A549 (cell line): Measurements from ENCODE around the gene XPO4. TPM values are rescaled to one million over a fixed set of nuclear protein-coding genes. Genes with fewer than 3 reads are reported as not detected.

Experiments used
- ATAC-seq, 2 experiments: fragments of 200-7000 bp in 1 of 2; fragments of >200 bp in 1 of 2; cut with Nextera tagmentation in 1 of 2; cut with Tn5 transposase in 1 of 2; 3 replicates each; pipeline versions ENCODE4 v1.8.0 to v1.9.1; 2018 to 2020; ENCODE audit warnings: mild to moderate bottlenecking in 1 of 2, moderate library complexity in 1 of 2
- CTCF ChIA-PET: fragments of 300-600 bp; sonication (Branson Sonifier 250); formaldehyde crosslinking; extraction: SDS; loops from one replicate; lab custom pipeline; 2021; ENCODE audit warnings: antibody characterized with exemption, inconsistent platforms; lab: Yijun Ruan, JAX
- POLR2A ChIA-PET: fragments of 350-600 bp; formaldehyde crosslinking; extraction: SDS; loops from one replicate; lab custom pipeline; 2021; ENCODE audit warnings: antibody characterized with exemption, inconsistent platforms; lab: Yijun Ruan, JAX
- DNase-seq, 2 experiments: peaks; one replicate each; pipeline versions ENCODE4 v3.0.0 to v3.0.0-alpha.2; 2011 to 2016; ENCODE audit warnings: low read depth in 1 of 2, low spot score in 1 of 2
- FAIRE-seq: peaks from 2 replicates; lab custom pipeline; 2011; peaks lifted over from hg19 to GRCh38; lab: Jason Lieb, UNC
- H3K27ac ChIP-seq, 2 experiments: fragments of >200 bp; sonication (Bioruptor Twin); formaldehyde crosslinking; 3 replicates each; pipeline ENCODE4 v1.5.1; 2016 to 2017
- H3K4me1 ChIP-seq: fragments of >200 bp; sonication (Bioruptor Twin); formaldehyde crosslinking; 3 replicates; pipeline ENCODE4 v1.6.1; 2016
- H3K4me2 ChIP-seq: fragments of >200 bp; sonication (Bioruptor Twin); formaldehyde crosslinking; 3 replicates; pipeline ENCODE4 v1.6.1; 2016
- H3K4me3 ChIP-seq: fragments of >200 bp; sonication (Bioruptor Twin); formaldehyde crosslinking; 3 replicates; pipeline ENCODE4 v1.5.1; 2016
- H3K9me3 ChIP-seq: fragments of >200 bp; sonication (Bioruptor Twin); formaldehyde crosslinking; 3 replicates; pipeline ENCODE4 v1.6.1; 2016
- BCL3 ChIP-seq: fragments of >200 bp; sonication (Bioruptor Twin); formaldehyde crosslinking; IDR thresholded peaks from 3 replicates; pipeline ENCODE4 v1.6.1; 2016
- BHLHE40 ChIP-seq: IDR thresholded peaks from 2 replicates; pipeline ENCODE4 v1.6.1; 2012; ENCODE audit warnings: low read depth, low read length, inconsistent platforms
- CBX8 ChIP-seq: fragments of 200-600 bp; sonication (generic); IDR thresholded peaks from 2 replicates; pipeline ENCODE4 v1.6.1; 2016
- CHD2 ChIP-seq: fragments of 150-350 bp; IDR thresholded peaks from 2 replicates; pipeline ENCODE4 v1.6.1; 2014; ENCODE audit warnings: low read length; ENCODE audit not compliant: partially characterized antibody
- CTCF ChIP-seq: fragments of >200 bp; sonication (Bioruptor Twin); formaldehyde crosslinking; IDR thresholded peaks from 3 replicates; pipeline ENCODE4 v1.5.1; 2016
- EHMT2 ChIP-seq: fragments of 200-600 bp; sonication (generic); IDR thresholded peaks from 2 replicates; pipeline ENCODE4 v1.6.1; 2016; ENCODE audit warnings: antibody characterized with exemption, low read depth, mild to moderate bottlenecking, moderate library complexity
- ELK1 ChIP-seq: fragments of 150-350 bp; IDR thresholded peaks from 2 replicates; pipeline ENCODE4 v1.6.1; 2014; ENCODE audit warnings: low read depth, mild to moderate bottlenecking, low read length
- ESRRA ChIP-seq: fragments of 150-350 bp; IDR thresholded peaks from 2 replicates; pipeline ENCODE4 v1.6.1; 2014; ENCODE audit warnings: mild to moderate bottlenecking, low read length, borderline replicate concordance
- FOSL2 ChIP-seq, 2 experiments: fragments of 450-650 bp in 1 of 2; fragments of >200 bp in 1 of 2; sonication (Bioruptor Twin) in 1 of 2; formaldehyde crosslinking; IDR thresholded peaks; 2 replicates each; pipeline versions ENCODE4 v1.5.0 to v1.6.1; 2016 to 2020; ENCODE audit warnings: mild to moderate bottlenecking in 1 of 2, moderate library complexity in 1 of 2
- GATA3 ChIP-seq: IDR thresholded peaks from 2 replicates; pipeline ENCODE4 v1.6.1; 2012; ENCODE audit warnings: borderline replicate concordance
- HES2 ChIP-seq: fragments of >200 bp; sonication (Bioruptor Twin); formaldehyde crosslinking; IDR thresholded peaks from 2 replicates; pipeline ENCODE4 v1.6.1; 2016
- HEYL ChIP-seq: fragments of 250-450 bp; sonication (Bioruptor Pico); IDR thresholded peaks from 2 replicates; pipeline ENCODE4 v1.8.0; 2021; ENCODE audit warnings: mild to moderate bottlenecking, moderate library complexity
- JUN ChIP-seq, 2 experiments: fragments of >200 bp; sonication (Bioruptor Twin); formaldehyde crosslinking; IDR thresholded peaks; 2 replicates in 1 of 2; 3 replicates in 1 of 2; pipeline ENCODE4 v1.6.1; 2016 to 2017
- KDM1A ChIP-seq: fragments of 200-600 bp; sonication (generic); IDR thresholded peaks from 2 replicates; pipeline ENCODE4 v1.6.1; 2016; ENCODE audit warnings: low read depth, mild to moderate bottlenecking
- MAX ChIP-seq: IDR thresholded peaks from 2 replicates; pipeline ENCODE4 v1.6.1; 2012
- MAZ ChIP-seq: fragments of 150-350 bp; IDR thresholded peaks from 2 replicates; pipeline ENCODE4 v1.6.1; 2014; ENCODE audit warnings: antibody characterized with exemption, low read depth, low read length, borderline replicate concordance
- PBX3 ChIP-seq: IDR thresholded peaks from 2 replicates; pipeline ENCODE4 v1.6.1; 2012
- RAD21 ChIP-seq, 2 experiments: fragments of >200 bp in 1 of 2; sonication (Bioruptor Twin) in 1 of 2; formaldehyde crosslinking in 1 of 2; IDR thresholded peaks in 1 of 2; conservative IDR thresholded peaks in 1 of 2; 2 replicates in 1 of 2; 3 replicates in 1 of 2; pipeline ENCODE4 v1.6.1; 2012 to 2018; ENCODE audit warnings: inconsistent platforms in 1 of 2
- RARB ChIP-seq: fragments of 250-450 bp; sonication (Bioruptor Pico); IDR thresholded peaks from 2 replicates; pipeline ENCODE4 v1.8.0; 2021; ENCODE audit warnings: mild to moderate bottlenecking, moderate library complexity
- RCOR1 ChIP-seq: fragments of 150-350 bp; IDR thresholded peaks from 2 replicates; pipeline ENCODE4 v1.6.1; 2014; ENCODE audit warnings: antibody characterized with exemption, low read length, low read depth
- SMC3 ChIP-seq: fragments of >200 bp; sonication (Bioruptor Twin); formaldehyde crosslinking; IDR thresholded peaks from 3 replicates; pipeline ENCODE4 v1.6.1; 2018; ENCODE audit warnings: inconsistent platforms
- USF2 ChIP-seq: fragments of 450-650 bp; IDR thresholded peaks from 2 replicates; pipeline ENCODE4 v1.6.1; 2014; ENCODE audit warnings: antibody characterized with exemption
- WGBS: methylation state at CpG from one replicate; pipeline ENCODE4 v1.1.6; 2017; ENCODE audit errors: missing lambda C conversion rate; 5-methylcytosine and 5-hydroxymethylcytosine counted together
- polyA plus RNA-seq, 4 experiments: library from polyadenylated mRNA; depleted of rRNA in 3 of 4; stranded (reverse); fragments of >200 nt; fragmentation: RNase III in 1 of 4; extraction: RNeasy Plus Mini Kit Qiagen cat#74134 plus additional on column Dnase treatment in 1 of 4; gene quantifications; 2 replicates in 3 of 4; 3 replicates in 1 of 4; pipeline ENCODE4 v1.2.3, GENCODE V29; 2011 to 2017

Gene XPO4
- polyA plus RNA-seq, 2 of the 4 experiments (the other 2 are of a cell fraction): 7.3 to 16.6 TPM

- FAIRE-seq (no peak), DNase-seq (no peak), ATAC-seq (no peak)
- CTCF ChIA-PET: interaction anchor here (1.3 to 3.2 kb wide), 3 partner anchors 10 to 104 kb away, joined by 3 to 15 read pairs (median 4); no protein-coding TSS in a partner anchor
- 3% methylated on average over 1 of the region's 1 CpG for WGBS
- no peak for TF ChIP-seq ELK1
- no peak for TF ChIP-seq PBX3
- TF ChIP-seq BHLHE40: no peak
- no peak for TF ChIP-seq CHD2
- TF ChIP-seq RARB (CRISPR knock-in tag): no peak
- TF ChIP-seq SMC3: no peak
- no peak for TF ChIP-seq CTCF
- TF ChIP-seq HES2: no peak
- TF ChIP-seq USF2: no peak
- no peak for TF ChIP-seq HEYL (CRISPR knock-in tag)
- no peak for TF ChIP-seq FOSL2 (IDR thresholded peaks at IDR 0.05)
- TF ChIP-seq FOSL2 (CRISPR knock-in tag; IDR thresholded peaks at IDR 0.05): no peak
- no peak for TF ChIP-seq EHMT2
- no peak for TF ChIP-seq BCL3
- no peak for TF ChIP-seq RCOR1
- Histone ChIP-seq H3K4me2 (peak overlapping the region; percentile 55; the same call in 2 of the 3 replicates), H3K4me1 (peaks cover 38% of the 10 kb centered on the region), H3K27ac (no peak overlapping the region; a peak in 1 of 6 replicates), H3K4me3 (no peak overlapping the region), H3K9me3 (no peaks in the 10 kb centered on the region)
- POLR2A ChIA-PET: no interaction called here
These were observed 87.1 kb downstream of the XPO4 start for GRCh38 chr13:20815464-20815863.

- no peak for FAIRE-seq
- Histone ChIP-seq H3K4me3 (no peak overlapping the region), H3K27ac (0 out of 6 replicates have a peak overlapping the region, but pooled peaks of 1 of the 2 experiments have one; percentile 17), H3K4me2 (peak overlapping the region; percentile 55), H3K9me3 (no peaks in the 10 kb centered on the region), H3K4me1 (peaks cover 38% of the 10 kb centered on the region)
- POLR2A ChIA-PET: no interaction called here
- no peak for TF ChIP-seq JUN (IDR thresholded peaks at IDR 0.05)
- no peak for TF ChIP-seq FOSL2 (IDR thresholded peaks at IDR 0.05)
- peak; percentile 37; the same call in 1 of the 2 replicates for TF ChIP-seq FOSL2 (CRISPR knock-in tag; IDR thresholded peaks at IDR 0.05)
- TF ChIP-seq KDM1A: no peak
- TF ChIP-seq MAX: peak; percentile 37
- TF ChIP-seq GATA3: 0 out of 2 replicates have a peak, but pooled peaks have one; percentile 22
- TF ChIP-seq USF2: no peak
- TF ChIP-seq ESRRA: no peak
- peak; percentile 70 for TF ChIP-seq BHLHE40
- TF ChIP-seq MAZ: no peak
- TF ChIP-seq CBX8: no peak
- no peak for TF ChIP-seq RAD21 (conservative IDR thresholded peaks at IDR 0.05 in 1 of 2, IDR thresholded peaks at IDR 0.05 in 1 of 2)
- WGBS: 20% methylated on average over 5 of the region's 5 CpGs
- peak; percentile 18 to 46 for DNase-seq
- CTCF ChIA-PET: interaction anchor here (0.6 to 3.2 kb wide), 2 partner anchors 14 to 202 kb away, joined by 3 to 15 read pairs; no protein-coding TSS in a partner anchor
- ATAC-seq: peak; percentile 90 to 92
These were observed 88.2 kb downstream of the XPO4 start for GRCh38 chr13:20814224-20814910.
